LNCAP (cell line): ENCODE data around the gene PRMT1.

Source experiments
- TF ChIP-seq, protein P1 (sequence below): fragments of 450-650 bp; IDR thresholded peaks from 2 replicates; pipeline ENCODE4 v1.5.1; 2017; ENCODE audit warnings: mild to moderate bottlenecking

Gene PRMT1

DNA sequence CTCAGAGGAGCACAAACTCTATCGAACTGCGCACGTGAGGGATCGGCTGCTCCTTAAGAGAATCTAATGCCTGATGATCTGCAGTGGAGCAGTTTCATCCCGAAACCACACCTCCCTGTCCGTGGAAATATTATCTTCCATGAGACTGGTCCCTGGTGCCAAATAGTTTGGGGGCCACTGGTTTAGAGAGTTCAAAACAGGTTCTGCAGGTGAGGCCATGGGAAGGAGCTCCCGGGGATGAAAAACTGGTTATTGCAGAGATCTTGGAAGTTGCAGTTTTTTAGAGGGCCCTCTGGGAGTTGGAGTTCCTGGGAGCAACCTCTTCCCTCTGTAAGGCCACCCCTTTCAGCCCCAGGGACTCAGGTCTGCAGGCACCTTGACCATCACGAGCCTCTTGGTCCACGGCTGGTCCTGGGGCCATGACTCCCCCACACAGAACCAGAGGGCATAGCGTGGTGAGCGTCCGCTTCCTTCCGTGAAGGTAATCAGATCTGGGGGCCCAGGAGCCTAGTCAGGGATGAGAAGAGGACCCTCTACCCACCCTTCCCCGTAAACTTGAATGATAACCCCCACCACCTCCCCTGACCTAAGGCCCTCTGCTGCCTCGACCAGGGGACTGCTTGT, 16.6 kb upstream of the PRMT1 start:
- TF ChIP-seq, protein P1, sequence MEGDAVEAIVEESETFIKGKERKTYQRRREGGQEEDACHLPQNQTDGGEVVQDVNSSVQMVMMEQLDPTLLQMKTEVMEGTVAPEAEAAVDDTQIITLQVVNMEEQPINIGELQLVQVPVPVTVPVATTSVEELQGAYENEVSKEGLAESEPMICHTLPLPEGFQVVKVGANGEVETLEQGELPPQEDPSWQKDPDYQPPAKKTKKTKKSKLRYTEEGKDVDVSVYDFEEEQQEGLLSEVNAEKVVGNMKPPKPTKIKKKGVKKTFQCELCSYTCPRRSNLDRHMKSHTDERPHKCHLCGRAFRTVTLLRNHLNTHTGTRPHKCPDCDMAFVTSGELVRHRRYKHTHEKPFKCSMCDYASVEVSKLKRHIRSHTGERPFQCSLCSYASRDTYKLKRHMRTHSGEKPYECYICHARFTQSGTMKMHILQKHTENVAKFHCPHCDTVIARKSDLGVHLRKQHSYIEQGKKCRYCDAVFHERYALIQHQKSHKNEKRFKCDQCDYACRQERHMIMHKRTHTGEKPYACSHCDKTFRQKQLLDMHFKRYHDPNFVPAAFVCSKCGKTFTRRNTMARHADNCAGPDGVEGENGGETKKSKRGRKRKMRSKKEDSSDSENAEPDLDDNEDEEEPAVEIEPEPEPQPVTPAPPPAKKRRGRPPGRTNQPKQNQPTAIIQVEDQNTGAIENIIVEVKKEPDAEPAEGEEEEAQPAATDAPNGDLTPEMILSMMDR = no peak

DNA sequence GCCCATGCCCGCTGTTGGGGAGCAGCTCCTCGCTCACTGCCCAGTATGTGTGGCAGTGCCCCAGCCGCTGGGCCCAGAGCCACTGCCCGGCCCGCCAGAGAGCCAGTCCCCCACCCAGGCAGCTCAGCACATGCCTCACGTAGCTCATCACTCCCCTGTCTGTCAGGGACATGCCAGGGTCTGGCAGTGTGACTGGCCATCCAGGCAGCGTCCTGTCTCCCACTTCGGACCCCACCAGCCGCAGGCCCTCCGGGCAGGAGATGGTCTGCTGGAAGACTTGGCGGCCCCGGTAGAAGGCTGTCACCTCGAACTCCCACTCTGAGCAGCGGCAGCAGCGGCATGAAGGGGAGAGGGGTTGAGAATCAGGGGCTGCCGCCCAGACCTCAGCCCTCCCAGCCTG, 15.1 kb upstream of the PRMT1 start:
- TF ChIP-seq, protein P1 = no peak

DNA sequence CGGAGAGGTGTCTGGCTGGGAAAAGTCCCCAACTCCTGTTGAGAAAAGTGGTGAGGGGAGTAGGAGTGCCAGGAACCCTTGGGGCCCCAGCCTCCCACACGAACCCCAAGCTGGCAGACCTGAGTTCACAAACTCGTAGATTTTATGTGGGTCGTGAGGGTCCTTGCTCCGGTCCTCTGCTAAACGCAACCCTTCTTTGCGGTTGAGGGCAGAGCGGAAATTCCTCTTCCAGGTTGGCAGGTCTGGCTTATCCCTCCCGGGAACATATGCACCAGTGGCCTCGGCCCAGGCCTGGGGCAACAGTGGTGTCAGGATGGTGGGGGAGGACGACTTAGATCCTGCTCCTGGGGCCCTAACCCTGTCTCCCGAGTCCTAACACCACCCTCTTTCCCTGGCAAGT, 13.8 kb upstream of the PRMT1 start:
- TF ChIP-seq, protein P1 = no peak

DNA sequence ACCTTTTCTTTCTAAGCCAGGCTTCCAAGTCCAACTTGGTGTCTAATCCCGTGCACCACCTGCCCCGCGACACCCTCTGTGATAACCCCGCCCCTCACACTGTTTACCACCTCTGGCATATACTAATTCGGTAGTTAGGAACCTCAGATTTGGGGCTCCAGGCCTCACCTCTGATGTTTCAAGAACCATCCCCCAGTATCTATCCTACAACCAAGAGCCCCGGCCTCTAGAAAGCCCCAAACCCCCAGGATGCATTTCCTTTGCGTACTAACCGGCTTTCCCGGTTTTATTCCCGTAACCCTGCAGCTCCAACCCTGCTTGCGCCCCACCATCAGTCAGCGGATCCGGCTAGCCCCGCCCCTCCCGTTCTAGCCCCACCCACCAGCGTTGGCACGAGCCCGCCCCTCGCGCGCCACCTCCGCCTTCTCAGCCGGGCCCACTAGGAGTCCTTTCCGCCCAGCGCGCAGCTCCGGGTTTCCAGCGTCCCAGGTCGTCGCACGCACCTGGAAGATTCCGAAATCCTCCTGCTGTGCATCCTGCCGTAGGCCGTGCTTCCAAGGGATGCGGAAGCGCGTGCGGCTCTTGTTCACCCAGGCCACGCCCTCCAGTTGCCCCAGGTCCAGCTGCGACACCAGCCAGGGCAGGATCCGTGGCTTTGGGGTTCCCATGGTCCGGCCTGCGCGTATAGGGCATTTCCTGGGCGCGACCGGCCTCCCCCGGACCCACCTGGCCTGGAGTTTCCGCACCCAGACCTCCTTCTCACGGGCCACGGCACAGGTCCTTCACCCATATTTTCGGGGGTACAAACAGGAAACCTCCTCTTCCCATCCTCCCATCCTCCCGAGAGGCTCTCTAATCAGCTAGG, 12.7 kb upstream of the PRMT1 start:
- TF ChIP-seq, protein P1 = no peak

DNA sequence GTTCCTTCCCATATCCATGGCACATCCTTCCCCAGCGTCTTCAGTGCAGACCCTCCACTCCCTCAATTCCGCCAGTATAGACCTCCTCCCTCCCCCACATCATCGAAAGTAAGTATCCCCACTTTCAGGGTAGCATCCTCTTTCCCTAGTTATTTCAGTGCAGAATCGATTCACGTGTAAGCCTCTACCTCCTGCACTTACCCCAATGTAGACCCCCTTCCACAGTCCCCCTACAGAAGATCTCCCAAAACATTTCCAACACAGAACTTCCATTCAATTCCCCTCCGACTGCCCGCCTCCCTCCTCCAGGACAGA, 12.1 kb upstream of the PRMT1 start:
- TF ChIP-seq, protein P1 = no peak

DNA sequence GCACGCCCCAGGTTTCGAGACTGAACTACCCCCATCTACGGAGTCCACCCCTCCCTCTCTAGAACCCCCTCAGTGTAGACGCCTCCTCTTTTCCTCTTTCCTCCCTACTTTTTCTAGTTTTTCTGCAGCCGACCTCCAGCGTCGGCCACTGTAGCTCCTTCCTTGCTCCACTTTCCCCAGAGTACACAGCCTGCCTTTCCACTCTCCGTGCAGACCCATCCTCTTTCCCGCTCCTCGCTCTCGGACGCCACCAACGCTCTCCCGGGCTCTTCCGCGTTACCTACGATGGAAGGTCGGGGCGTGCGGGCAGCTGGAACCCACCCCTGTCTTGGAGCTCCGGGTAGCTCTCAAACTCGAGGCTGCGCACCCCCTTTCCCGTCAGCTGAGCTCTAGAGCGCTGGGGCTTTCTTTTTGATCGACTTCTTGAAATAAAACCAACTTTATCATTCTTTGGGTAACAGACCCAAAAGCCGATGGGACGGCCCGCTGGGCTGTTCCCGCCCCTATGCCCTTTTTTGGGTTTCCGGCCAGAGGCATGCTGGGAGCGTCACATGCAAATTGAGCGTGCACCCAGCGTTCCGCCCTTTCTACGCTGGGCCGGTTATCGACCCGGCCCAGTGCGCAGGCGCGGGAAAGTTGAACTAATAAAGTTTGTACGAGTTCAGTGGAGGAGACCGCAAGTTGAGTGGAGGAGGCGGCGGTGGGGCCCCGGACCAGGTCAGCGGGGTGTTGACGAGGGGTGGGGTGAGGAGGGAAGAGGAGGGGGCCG, 11.5 kb upstream of the PRMT1 start, which contains the start of the genes BCL2L12 and IRF3:
Gene BCL2L12, plus strand, starts transcription at position 583 of the 769 bp plus-strand sequence. CDS start 760 bp downstream, outside the sequence.
Gene IRF3, minus strand, starts transcription at position 507 of the 769 bp plus-strand sequence. CDS start 1,019 bp downstream, outside the sequence.
- TF ChIP-seq, protein P1 = no peak

DNA sequence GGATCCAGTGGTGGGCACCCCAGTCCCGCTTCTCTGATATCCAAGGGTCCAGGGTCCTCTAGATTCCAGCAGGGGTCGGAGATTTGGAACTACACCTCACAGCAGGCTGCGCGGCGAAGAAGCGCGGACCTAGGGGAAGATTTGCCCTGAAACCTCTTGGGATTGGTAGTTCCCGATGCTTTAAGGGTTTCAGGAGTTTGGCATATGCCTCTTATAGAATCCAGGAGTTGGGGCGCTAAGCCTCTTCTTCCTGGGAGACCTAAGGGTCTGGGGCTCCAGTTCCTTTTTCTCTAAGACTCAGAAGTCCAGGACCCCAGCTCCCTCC, 11.0 kb upstream of the PRMT1 start:
- TF ChIP-seq, protein P1 = no peak
